HG03095 (cell line): ENCODE results near the gene SORCS2.

Source experiments
- ATAC-seq: cut with Tn5 transposase; IDR thresholded peaks from one replicate; pipeline ENCODE4 v1.9.1; 2021; ENCODE audit warnings: moderate library complexity; ENCODE audit not compliant: unreplicated experiment

SORCS2 gene

DNA sequence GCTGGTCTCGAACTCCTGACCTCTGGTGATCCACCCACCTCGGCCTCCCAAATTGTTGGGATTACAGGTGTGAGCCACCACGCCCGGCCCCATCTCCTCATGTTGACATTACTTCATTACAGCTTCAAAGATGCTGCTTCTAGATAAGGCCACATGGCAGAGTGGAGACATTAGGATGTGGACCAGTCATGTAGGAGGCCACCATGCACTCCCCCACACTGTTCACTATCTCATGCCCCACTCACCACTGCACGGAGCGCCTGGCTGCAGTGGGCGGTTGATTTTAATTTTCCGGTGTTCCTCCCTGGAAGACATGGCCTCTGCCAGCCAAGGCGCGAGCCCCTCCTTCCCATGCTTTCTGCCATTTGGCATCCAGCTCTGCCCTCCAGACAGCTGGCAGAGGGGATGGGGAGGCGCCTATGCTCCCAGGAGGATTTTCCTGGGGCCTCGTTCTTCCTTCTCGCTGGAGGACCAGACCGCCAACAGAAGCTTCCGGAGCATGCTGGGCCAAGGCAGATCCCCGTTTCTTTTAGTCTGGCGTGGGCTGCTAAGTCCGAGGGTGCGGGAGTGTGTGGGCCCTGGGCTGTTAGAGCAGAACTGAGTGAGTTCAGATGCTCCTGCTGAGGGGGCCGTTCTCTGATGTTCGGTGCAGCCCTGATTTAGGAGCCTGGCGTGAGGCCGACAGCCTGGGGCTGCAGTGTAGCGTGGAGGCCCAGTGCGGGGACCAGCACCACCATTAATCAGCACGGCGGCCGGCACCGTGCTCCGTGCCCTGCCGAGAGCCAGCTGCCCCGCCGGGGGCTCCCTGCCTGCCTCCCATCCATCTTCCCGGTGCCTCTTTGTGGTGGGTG lies 93.1 kb downstream of the SORCS2 start:
- no peak for ATAC-seq

DNA sequence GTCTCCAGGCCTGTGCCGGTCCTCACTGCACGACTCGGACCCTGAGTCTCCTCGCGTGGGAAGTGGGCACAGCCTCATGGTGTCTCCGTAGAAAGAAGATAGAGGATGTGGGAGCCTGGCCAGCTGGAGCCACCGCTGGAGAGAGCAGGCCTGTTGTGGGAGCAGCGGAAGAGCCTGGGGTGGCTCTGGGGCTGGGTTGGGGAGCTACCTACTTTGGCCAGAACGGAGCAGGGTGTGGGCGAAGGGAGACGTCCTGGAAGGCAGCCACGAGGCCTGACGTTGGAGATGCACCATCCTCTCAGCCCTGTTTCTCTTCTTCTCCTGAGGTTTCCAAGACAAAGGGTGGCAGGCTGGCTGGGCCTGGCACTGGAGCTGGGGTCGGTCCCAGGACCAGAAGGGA lies 93.8 kb downstream of the SORCS2 start:
- no peak for ATAC-seq

DNA sequence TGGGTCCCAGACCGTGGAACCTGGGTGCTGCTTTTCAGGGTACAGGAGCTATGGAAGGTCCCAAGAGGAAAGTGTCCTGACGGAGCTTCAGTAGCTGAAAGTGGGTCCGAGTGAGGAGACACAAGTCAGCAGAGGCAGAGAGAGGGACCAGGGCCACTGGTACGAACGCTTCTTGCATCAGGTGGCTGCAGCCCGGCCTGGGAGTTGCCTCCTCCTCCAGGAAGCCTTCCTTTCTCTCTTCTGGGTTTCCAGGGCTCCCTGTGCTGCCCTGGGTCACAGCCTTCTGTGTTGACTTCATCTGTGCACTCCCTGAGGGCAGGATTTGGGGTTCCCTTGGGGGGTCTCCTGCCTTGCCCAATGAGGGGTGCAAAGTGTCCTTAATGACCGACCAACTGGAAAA lies 94.5 kb downstream of the SORCS2 start:
- no peak for ATAC-seq

DNA sequence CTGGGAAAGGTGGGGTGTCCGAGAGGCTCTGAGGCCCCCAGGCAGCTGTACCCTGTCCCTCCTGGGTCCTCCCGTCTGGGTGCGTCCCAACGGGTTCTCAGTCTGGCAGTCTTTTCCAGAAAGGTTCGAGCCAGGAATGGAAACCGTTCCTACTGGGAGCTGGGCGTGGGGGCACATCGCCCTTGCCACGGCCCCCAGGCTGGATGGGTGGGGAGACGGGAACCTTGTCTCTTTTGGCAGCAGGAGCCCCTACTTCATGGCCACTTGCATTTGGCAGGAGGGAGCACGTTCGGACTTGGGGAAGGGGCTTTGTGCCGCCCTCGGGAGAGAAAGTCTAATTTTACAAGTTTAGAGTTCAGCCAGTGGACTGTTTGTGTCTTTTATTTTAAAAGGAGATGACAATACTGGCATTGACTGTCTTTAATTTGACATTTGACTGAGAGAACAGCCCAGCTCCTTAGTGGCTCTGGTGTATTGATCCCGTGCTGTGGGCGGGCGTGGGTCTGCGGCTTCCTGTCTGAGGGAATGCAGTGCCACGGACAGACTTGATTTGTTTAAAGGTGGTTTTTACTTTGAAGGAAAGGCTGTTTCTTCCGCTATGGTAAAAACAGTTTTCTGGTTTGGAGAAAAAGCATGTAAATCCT lies 95.1 kb downstream of the SORCS2 start:
- ATAC-seq = no peak

DNA sequence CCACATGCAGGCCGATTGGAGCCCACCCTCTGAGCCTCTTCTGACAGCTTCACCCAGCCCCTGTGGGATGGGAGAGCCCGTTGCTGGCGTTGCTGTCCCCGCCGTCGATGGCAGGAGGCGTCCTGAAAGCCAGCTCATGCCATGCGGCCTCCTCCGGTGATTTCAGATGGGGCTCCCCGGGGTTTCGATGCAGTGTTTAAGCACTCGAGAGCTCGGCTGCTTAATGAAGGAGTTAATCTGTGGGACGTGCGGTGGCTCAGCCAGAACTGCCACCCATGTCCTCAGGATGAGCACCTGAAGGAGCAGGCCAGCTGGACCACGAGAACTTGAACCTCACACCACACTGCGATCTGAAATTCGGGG lies 95.6 kb downstream of the SORCS2 start:
- ATAC-seq = no peak

DNA sequence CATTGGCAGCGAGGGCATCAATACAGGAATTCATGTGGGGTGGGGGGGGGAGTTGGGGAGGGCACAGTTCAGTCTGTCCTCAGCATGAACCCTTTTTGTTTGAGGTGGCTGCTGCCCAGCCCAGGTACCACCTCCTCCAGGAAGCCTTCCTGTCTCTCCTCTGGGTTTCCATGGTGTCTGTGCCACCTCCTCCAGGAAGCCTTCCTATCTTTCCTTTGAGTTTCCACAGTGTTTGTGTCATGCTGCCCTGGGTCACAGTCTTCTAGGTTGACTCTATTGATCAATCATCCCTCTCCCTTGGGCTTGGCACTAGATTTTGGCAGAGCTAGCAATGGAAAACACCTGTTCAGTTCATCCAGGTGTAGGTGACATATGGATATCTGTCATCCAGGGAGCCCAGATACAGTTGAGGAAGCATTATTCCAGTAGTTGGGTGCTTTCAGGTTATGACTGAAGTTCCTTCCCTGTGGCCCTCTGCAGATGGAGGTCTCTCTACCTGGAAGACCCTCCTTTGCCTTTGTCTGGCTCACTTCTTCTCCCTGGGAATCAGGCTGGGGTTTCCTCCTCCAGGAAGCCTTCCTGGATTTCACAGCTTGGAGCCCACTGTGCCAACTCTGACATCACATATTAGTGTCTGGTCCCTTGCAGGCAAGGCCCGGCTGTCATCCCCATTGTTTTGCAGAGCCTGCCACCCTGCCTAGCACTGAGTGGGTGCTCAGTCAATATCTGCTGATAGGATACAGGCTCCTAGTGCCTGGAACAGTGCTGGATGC lies 96.6 kb downstream of the SORCS2 start:
- no peak for ATAC-seq

DNA sequence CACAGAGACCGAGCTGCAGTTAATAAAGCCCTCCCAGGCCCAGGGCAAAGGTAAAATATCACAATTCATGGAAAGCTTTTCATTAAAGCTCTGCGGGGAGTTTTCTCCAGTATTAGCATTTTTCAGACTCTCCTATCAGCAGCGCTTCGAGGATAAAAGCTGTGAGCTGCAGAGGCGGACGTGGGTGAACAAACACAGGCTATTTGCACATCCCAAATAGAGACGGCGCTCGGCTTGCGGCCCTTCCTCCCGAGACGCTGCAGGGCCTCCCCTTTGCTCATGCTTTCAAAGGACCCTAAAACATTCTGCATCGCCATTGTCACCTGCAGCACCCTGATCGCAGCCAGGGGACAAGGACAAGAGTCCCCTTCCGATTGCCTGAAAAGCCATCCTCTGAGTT lies 97.3 kb downstream of the SORCS2 start:
- ATAC-seq = no peak

DNA sequence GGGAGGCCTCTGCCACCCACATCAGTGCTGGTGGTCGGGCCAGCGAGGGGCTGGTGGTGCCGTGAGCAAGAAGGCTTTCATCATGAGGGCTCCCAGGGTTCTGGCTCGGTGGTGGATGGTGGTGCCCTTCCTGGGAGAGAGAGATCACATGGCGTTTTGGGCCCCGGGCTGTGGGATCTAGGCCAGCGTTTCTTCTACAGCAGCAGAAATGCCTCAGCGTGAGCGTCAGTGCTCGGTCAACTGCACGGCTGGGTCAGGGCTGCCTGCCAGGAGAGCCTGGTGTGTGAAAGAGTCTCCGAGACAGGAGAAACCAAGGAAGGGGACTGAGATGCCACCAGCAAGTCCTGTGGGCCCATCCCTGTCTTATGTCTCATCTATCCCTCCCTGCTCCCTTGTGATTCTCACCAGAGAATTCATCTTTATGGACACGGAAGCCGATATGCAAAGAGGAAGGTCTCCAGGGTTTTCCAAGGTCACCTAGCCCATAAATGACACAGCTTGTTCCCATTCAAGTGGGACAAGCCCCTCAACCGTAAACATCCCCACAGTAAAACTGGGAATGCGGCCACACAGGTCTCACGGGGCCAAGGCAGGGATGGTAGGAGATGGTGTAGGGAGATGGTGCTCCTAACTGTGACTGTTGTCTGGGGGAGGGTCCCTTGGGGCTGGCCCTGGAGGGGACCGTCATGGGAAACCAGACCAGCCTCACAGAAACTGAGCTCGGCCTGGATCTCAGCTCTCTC lies 99.2 kb downstream of the SORCS2 start:
- ATAC-seq = no peak

DNA sequence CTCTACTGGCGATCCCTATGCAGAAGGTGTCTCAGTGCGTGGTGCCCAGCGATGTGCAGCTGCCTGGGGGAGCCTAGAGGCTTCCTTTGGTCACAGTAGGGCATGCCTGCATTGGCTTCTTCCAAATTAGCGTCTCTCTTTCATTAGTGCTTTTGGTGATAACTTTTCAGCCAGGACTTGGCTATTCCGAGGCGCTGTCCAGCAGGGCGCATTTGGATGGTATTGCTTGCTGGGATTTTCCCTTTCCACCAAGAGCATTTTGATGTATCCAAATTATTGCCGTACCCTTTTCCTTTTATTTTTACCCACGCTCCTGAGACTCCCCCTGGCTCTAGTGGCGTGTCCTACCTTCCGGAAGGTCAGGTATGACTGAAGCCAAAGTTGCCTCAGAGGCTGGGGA lies 101.4 kb downstream of the SORCS2 start:
- ATAC-seq = no peak

DNA sequence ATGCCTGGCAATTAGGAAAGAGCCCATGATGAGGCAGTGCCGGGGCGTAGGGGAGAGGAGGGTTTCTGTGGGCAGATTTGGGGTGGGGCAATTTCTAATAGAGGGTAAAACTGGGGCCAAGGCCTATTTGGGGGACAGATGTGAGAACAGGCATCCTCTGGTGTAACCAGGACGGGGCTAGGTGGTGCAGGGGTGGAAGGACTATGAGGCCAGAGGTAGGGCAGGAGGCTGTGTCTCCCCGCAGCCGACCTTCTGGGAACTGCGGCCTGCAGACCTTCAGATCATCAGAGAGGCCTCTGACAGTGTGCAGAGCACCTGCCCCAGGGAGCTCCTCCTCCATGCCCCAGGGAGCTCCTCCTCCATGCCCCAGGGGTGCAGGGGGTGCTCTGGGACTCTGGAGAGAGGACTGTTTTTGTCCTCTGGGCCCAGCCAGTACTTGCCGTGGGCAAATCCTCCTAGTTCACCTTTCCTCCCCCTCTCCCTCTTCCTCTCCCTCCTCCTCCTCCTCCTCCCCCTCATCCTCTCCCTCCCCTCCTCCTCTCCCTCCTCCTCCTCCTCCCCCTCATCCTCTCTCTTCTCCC lies 101.9 kb downstream of the SORCS2 start:
- ATAC-seq = no peak

DNA sequence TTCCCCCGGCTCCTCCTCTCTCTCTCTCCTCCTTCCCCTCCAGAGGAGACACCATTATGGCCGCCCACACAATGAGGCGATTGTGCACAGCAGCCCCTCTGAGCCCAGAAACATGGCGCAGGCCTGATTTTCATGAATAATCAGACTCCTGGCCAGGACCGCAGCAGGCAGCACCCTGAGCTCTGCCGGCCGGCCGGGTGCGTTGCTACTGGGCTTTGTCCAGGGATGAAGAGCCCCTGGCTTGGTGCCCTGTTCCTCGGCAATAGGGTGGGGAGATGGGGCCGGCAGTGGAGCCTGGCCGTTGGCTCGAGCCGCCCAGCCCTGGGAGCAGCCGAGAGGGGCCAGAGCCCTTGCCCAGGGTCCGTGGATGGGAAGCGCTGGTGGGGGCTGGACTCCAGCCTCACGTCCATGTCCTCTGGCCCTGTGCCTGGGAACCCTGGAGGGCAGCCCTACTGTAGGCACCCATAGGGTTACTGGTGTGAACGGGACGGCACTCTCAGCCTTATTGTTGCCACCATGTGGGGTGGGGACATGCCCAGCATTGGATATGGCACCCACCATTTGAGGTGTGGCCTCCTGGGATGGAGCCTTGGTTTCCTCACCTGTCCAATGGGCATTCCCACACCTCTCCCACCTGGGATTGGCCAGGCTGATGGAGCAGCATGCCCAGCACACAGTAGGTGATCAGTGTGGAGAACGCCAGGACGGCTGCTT lies 103.0 kb downstream of the SORCS2 start:
- ATAC-seq = no peak

DNA sequence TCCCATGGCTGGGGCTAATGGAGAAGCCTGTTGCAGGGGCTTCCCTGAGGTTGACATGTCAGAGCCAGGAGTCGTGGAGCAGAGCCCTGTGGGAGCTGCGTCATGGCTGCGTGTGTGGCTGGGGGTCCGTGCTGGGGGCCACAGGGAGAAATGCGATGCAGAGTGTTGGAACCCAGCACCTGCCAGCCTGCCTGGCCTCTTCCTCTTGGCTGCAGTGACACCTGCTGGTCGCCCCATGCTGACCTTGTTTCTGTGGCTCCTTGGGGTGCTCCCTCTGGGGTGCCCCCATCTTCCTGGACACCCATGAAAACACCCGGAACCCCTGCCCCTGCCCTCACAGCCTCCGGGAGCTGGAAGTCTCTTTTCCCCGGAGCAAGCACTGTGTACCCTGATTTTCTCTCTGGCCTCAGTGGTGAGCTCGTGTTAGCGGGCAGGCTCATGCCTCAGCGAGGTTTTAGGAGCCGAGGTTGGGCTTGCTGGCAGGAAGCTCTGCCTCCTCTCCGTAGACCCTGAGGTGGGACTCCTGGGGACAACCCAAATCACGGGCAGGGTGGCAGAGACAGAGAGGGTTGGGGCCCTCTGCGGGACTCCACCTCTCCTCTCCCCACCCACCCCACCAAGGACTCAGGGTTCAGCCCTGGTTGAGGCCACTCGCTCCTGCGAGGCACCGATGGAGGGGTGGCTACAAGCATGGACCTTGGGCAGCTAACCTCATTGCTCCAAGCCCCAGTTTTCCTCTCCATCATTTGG lies 103.7 kb downstream of the SORCS2 start:
- no peak for ATAC-seq

DNA sequence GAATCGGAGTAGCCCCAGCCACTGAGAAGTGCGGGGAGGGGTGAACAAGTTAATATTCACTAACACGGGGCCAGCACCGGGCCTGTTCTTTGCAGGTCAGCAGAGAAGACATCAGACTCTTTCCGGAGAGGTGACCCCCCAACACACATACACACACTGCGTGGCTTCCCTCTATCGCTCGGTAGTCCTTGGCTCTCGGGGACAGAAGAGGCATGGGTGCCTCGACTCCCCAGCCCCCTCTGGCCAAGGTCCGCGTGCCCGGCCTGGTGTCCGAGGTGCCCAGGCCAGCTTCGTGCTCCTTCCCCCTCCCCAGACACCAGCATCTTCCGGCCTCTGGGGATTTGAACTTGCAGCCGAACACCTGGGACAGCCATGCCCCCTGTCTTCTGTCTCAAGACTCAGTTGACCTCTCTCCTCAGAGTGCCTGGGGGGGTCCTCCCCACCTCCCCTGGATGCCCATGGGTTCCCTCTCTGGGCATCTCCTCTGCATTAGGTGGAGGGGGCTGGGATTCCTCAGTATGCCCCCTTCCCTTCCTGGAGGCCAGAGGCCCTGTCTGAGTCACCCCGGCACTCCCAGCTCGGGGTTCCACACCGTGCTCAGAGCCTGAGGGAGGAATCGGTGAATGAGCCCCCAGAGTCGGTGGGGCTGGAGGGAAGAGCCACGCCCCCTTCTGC lies 104.5 kb downstream of the SORCS2 start:
- no peak for ATAC-seq

DNA sequence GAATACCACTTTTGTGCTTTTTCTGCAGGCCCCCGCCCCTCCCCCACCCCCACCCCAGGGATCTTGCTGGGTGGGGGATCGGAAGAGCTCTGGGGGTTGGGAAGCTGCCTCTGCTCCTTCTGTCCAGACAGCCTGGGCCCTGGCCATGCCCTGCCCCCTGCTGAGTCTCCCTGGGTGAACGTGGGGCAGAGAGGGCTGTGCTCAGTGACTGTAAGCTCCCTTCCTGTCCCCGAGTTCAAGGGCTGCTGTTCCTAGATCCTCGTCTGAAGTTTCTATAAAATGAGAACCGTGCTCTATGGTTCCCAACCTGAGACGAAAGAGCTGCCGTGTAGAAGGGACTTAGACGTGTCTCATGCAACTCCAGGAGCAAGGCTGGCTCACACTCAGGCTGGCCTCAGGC lies 105.0 kb downstream of the SORCS2 start:
- no peak for ATAC-seq

DNA sequence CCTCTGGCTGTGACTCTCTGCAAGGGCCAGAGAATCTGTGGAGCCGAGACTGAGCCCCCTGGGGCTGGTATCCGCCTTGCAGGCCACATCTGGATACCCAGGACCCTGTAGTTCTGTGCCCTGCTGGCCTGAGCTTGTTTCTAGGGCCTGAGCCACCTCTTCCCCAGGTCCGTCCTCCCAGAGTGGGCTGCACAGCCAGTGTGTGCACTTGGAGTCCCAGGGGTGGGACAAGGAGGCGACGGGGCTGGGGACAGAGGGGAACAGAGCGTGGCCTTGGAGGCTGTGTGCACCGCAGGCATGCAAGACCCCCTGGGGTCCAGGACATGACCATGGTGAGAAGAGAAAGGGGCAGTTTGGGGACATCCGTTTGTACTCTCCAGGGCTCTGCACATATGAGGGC lies 105.5 kb downstream of the SORCS2 start:
- no peak for ATAC-seq

DNA sequence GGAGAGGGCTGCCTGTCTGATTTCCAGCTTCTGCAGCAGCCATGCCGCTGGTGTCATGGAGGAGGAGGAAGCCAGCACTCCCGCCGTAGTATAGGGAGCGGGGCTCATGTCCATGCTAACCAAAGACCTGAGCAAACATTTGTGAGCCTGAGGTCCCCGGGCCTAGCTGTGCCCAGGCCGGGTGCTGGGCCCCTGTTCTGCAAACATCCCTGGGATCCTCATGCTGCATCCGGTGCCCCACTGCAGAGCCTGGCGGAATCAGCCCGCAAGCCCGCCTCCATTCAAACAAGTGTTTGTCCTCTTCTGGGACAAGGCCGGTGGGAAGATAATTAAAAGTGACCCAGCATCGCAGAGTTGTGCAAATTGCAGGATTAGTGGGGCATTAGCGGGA lies 106.3 kb downstream of the SORCS2 start:
- no peak for ATAC-seq

DNA sequence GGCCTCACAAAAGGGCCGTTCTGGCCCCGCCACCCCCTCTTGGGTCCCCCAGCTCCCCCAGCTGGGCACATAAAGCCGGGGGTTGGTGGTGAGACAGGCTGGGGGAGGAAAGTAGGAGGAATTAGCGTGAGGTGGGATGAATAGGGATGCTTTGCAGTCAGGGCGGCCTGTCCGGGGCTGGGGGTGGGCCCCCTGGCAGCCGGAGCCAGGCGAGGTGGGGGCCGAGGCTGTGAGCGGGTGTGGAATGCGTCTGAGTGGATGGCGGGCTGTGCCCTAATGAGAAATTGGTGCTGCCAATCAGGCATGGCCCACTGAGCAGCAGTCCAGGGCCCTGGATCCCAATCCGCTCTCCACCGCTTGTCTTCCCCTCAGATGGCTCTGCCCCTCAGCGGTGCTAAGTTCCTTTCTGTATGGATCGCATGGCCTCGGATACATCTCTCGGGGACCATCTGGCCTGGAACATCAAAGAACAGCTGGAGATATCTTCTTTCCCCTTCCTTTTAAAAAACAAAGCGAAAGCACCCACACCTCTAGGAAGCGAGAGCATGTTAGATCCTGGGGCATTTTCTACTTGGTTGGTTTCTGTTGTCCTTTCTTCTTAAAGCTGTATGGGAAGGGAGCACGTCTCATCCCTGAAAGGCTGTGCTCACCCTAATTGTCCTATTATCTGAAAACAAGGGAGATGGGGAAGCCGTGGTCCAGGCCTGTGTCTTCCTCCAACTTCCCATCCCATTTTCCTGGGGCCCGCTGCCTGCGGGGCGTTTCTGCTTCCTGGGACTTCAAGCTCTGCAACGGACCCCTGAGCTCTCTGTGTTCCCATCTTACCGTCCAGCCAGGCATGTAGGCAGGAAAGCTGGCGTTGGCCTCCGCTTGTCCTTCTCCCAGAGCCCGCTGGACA lies 106.9 kb downstream of the SORCS2 start:
- ATAC-seq = no peak
